ENCODE measurements around the gene SORCS2.

The SORCS2 gene

DNA sequence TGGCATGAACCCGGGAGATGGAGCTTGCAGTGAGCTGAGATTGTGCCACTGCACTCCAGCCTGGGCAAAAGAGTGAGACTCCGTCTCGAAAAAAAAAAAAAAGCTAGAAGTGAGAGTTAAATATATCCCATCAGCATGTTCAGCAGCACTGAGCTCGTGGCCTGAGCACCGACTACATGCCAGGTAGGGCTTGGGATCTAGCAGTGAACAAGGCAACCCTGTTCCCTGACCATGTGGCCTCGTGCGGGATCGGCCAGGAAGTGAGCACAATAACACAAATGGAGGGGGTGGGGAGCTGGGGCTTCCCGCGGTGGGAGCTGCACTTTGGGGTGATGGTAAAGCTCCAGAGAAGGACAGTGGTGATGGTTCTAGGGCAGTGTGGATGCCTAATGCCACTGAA, 436.1 kb downstream of the SORCS2 start:
- ATAC-seq = no peak

DNA sequence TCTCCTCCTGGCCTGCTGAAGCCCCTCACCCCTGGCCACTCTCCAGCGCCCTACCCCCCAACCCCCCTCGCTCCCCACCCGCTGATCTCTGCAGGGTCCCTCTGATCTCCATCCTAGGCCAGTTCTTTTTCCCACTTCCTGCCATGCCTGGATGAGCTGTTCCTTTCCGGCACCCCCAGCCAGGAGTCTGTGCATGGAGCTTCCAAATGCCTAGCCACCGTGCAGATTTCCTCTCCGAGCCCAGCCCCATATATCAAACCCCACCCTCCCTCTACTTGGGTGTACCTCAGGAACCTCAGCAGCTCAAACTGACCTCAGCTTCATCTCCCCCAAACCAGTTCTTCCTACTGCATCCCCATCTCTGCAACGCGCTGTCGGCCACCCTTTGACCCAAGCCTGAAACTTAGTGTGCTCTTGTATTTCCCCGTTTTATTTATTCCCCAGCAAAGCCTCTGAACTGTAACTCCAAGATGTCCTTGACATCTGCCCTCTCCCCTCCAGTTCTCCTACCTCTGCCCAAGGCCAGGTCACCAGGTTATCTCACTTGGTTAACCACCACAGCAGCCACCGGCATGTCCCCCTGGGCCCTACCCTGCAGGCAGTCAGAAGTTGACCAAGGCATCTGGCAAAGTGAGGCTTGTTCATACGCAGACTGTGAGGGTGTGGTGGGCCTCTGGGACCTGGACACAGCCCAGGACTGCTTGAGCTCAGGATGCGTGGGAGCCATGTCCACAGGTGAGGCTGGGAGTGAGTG, 437.3 kb downstream of the SORCS2 start:
- ATAC-seq = no peak

DNA sequence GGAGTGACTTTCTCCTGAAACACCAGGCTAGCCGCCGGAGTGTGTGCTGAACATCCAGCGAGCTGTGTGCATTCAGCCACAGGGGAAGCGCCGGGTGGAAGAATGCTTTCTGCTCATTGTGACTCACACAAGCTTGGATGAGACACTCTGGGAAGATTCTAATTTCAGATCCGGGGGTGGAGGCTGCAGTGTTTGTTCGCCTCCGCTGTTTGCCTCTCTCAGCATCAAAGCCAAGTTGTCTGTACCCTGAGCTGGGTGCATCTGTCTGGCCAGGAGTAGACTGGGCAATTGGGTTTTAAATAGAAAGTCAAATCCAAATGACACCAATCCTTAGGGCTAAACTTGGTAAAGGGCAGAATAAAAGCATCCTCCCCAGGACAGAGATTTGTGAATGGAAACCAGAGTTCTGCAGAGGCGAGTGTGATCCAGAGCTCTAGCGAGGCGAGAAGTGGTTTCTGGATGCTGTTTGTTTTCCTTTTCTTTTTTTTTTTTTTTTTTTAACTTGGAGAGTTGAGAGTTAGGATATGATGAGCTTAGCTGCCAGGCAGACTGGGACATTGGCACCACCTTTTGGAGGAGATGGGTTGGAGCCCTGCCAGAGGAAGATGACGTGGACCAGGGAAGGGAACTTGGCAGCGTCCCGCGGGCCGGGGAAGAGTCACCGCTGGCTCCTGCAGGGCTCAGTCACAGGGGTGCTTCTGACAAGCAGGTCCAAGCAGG, 438.4 kb downstream of the SORCS2 start:
- no peak for ATAC-seq

DNA sequence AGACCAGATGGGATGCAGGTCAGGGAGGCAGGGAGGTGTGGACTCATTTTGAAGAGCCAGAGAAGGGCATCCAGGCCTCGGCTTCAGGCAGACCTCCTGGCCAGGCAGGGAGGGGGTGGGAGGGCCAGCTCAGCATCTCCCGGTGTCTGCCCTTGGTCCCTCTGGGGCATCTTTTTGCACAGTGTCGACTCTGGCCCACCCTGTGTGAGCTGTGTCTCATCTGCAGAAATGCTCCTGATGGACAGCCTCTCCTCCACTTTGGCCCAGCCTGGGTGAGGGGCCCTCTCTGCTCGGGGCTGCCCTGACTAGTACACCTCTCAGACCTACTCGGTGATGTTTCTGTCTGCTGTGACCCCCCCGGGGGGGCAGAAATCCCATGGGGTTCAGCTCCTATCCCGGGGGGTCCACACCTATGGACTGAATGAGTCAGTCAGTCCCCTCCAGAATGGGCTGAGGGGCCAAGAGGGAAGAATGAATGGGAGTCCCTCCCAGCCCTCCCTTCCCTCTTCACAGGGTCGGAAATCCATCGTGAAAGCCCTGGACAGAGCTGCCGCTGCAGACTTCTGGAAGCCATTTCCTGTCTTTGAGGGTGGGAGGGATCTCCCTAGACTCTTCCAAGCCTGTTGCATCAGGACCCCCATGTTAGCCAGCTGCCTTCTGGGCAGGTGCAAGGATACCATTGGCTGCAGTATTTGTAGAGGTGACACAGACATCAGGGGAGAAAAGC, 439.1 kb downstream of the SORCS2 start:
- ATAC-seq = no peak

DNA sequence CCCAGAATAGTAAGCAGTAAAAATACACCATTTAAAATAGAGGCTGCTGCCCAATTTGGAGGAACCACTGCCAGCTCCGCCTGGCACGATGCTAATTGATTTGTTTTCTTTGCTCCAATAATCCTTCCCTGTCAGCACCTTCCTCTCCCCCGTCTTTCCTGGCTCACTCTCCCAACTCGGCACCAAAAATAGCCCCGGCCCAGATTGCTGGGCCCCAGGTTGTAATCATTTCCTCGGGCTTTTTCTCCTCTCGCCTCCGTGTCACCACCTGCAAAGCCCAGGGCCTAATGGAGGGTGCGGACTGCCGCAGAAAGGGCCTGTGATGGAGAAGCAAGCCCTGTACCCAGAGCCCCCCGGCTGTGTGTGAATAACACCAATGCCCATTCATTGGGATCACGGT, 440.0 kb downstream of the SORCS2 start:
- no peak for ATAC-seq

DNA sequence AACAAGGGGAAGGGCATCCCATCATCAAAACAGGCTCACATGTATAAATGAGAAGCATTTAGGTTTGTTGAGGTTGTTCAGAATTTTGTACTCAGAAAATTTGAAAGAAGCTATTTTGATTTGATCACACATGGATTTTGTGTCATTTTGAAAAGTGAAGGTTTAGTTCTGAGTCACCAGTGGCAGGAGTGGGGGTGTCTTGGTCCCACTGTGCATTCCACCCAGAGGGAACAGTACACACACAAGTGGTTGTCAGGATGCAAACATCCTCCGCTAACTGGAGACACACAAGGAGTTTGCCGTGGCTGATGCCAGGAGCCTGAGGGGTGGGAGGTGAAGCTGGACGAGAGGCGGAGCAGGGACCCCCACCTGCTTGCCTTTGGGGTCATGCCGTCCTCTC, 440.6 kb downstream of the SORCS2 start:
- ATAC-seq = no peak

DNA sequence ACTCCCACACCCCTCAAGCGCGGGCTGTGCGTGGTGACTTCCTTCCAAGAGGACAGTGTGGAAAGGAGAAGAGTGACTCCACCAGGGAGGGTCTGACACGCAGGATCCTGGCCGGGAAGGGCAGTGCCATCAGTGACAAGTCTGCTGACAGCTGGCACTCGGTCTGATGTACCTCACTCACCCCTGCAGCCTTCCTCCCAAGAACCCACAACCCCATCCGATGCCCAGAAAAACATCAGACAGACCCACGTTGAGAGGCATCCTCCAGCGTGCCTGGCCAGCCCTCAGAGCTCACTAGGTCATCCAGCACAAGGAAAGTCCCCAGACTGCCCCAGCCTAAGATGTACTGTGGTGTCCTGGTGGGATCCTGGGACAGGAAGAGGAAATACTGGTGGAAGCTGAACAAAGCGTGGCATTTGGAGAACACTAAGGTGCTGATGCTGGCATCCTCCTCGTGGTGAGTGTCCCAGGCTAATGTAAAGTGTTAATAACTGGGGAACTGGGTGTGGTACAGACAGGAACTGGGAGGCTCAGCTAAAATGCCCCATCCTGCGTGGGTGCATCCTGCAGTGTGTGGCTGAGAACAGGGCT, 442.4 kb downstream of the SORCS2 start:
- no peak for ATAC-seq

DNA sequence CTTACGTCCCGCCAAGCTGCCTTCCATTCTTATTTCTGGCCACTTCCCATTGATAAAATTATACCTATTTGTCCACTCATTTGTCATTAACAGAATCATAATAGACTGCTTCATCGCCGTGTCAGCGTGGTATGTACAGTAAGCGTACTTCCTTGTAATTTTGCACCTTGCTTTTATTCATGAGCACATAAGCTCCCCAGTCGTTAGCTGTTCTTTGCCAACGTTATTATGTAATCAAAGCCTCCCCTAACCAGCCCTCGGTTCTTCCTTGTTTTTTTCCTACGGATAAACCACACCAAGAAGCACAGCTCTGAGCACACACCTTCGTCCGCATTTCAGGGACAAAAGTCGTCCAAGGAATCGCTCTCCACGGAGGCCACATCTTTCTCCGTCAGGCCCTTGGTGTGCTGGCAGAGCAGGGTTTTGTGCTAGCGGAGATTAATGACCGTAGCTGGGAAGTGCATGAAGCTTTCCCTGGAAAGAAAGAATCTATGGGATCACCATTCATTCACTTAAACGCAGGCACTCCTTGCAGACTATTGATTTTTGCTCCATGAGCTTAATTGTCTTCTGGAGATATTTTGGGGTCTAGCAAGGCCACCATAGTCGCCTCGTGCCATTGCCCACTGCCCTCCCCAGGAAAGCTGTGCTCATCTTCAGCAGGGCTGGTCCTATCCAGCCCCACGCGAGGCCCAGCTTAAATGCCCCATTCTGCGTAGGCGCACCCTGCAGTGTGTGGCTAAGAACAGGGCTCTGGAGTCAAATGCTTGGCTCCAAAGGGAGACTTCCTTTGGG, 443.3 kb downstream of the SORCS2 start:
- no peak for ATAC-seq

DNA sequence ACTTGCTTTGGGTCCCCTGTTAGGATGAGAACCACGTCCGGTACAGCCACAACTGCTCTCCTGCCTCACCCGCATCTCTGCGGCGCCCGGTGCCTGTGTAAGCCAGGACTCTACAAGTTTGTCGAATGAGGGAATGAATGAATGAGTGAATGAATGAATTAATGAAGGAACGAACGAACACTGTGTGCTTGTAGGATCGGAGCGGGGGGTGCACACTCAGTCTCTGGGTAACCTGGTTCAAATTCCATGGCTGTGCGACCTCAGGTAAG, 443.8 kb downstream of the SORCS2 start:
- ATAC-seq = no peak

DNA sequence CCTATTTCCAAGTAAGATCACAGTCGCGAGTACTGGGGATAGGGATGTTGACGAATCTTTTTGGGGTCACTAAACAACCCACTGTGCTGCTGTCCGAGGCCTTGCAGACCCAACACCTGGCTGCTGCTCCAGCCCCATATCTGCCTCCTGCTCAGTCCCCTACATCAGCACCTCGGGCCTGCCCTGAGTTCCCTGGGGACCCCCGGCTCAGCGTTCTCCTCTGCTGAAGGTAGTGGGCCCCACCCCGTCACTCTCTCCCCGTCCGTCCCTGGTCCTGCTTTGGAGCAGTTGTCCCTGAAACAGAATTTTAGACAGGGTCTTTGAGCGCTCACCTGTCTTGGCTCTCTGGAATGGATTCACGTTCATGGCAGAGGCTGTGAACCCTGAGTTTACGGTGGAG, 444.8 kb downstream of the SORCS2 start:
- ATAC-seq = no peak

DNA sequence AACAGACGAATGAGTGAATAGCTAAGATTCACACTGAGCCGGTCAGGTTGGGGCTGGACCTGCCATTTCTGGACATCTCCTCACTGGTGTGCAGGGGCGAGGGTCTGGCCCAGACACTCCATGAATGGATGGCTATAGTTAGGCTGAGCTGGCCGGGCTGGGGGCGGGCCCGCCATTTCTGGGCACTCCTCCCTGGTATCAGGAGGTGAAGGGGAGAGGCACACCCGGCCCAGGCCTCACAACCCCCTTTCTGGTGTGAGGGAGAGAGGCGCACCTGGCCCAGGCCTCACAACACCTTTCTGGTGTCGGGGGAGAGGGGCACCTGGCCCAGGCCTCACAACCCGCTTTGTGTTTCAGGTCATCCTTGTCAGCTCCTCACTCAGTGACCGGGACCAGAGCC, 445.6 kb downstream of the SORCS2 start:
- no peak for ATAC-seq

DNA sequence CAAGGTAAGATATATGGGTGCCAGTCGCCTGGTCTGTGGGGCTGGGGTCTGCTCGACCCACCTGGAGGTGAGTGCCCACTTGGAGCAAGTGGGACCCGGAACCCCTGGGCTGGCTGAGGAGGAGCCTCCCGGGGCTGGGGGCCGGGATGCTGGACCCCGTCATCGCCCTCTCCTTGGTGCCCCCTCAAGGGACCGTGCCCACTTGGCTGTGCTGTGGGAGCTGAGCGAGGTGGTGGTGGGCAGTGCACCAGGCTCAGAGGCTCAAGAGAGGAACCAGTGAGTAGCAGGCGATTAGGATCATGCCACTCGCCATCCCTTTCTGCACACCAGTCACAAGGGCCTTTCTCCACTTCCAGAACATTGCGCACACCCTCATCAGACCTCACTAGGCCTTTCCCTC, 446.2 kb downstream of the SORCS2 start:
- no peak for ATAC-seq

DNA sequence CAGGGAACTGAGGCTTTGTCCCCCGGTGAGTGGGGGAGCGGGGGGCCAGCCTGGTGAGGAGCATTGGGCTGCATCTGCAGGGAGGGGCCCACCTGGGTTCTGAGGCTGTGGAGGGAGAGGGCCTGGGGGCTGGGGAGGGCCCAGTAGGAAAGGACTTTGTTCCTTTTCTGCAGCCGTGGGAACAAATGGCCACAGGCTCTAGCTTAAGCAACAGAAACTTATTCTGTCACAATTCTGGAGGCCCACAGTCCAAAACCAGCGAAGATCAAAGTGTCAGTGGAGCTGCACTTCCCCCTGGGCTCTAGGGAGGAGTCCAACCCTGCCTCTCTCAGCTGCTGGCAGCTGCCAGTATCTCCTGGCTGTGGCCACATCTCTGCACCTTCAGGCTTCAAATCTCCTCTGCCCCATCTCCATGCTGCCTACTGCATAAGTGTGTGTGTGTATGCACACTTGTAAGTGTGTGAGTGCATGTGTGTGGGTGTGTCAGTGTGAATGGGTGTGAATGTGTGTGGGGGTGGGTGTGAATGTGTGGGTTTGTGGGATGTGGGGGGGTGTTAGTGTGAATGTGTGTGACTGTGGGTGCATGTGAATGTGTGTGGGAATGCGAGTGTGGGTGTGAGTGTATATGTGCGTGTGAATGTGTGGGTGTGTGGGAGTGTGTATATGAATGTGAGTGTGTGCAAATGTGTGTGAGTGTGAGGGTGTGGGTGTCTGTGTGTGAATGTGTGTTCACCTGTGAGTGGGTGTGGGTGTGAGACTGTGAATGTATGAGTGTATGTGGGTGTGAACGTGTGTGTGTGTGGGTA, 446.8 kb downstream of the SORCS2 start:
- no peak for ATAC-seq

DNA sequence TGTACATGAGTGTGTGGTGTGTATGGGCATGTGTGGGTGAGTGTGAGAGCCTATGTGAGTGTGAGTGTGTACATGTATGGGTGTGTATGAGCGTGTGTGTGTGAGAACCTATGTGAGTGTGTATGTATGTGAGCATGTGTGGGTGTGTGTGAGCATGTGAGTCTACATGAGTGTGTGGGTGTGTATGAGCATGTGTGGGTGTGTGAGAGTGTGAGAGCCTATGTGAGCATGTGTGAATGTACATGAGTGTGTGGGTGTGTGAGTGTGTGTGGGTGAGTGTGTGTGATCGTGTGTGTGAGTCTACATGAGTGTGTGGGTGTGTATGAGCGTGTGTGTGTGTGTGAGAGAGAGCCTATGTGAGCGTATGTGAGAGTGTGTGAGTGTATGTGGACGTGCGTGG, 447.8 kb downstream of the SORCS2 start:
- no peak for ATAC-seq

DNA sequence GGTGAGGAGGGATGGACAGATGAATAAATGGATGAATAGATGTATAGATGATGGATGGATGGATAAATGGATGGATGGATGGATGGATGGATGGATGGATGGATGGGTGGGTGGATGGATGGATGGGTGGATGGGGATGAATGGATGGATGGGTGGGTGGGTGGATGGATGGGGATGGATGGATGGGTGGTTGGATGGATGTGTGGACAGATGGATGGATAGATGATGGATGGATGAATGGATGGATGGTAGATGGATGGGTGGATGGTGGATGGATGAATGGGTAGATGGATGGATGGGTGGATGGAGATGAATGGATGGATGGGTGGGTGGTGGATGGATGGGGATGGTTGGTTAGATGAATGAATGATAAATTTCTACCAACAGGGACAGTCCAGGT, 449.4 kb downstream of the SORCS2 start:
- no peak for ATAC-seq

DNA sequence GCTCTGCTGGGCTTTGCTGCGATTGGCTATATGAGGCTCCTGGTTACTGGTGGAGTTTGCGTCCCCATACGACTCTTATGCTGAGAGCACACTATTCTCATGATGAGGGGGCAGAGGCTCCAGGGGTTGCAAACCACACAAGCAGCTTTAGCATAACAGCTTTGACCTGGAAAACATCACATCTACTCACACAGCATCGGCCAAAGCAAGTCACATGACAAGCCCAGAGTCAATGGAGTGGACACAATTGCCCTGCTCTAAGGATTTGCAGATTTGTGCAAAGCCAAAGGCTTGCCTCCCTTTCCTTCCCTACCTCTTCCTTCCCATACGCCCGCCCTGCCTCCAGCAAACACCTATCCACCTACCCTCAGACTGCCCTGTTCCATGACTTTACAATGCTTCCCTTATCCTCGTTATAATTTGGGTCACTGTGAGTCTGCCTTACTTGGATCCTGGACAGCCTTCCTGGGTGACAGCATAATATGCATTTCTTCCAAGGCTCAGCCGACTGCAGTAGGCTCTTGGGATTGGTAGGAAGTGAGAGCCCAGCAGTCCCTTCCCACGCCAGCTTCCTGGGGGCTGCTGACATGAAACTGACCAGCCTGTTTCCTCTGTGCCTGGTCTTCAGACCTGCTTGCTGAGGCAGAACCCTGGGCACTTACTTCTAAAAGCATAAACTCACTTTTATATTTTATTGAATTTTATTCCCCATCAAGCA, 450.6 kb downstream of the SORCS2 start:
- no peak for ATAC-seq

DNA sequence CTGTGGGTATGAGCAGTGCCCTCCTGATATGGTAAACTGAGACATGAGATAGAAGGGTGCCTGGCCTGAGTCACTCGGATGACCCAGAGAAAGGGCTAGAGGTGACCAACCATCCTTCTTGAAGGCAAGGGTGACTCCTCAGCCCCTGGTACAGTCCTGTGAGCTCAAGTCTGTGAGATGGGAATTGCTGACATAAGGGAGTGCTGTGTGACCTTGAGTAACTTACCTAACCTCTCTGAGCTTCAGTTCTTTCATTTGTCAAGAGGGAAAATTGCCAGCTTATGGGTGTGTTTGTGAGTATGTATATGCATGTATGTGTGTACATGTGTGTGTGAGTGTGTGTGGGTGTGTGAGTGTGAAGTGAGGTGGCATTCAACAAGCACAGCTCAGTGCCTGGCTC, 452.8 kb downstream of the SORCS2 start:
- ATAC-seq = no peak

DNA sequence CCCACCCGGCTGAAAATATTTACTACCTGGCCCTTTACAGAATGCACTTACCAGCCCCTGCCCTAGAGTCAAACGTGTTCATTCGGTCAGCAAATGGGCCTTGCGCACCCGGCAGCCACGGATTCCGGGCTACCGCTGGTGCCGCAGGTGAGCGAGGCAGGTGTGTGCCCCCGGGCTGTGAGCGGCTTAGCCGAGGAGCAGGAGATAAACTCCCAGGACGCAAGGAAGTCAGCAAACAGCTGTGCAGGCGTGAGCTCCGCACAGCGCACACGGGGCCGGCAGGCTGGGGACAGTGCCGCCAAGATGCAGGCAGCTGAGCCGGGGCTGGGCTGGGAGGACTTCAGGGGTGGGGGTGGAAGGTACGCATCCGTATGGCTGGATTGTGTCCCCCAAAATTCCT, 453.6 kb downstream of the SORCS2 start:
- ATAC-seq = no peak

DNA sequence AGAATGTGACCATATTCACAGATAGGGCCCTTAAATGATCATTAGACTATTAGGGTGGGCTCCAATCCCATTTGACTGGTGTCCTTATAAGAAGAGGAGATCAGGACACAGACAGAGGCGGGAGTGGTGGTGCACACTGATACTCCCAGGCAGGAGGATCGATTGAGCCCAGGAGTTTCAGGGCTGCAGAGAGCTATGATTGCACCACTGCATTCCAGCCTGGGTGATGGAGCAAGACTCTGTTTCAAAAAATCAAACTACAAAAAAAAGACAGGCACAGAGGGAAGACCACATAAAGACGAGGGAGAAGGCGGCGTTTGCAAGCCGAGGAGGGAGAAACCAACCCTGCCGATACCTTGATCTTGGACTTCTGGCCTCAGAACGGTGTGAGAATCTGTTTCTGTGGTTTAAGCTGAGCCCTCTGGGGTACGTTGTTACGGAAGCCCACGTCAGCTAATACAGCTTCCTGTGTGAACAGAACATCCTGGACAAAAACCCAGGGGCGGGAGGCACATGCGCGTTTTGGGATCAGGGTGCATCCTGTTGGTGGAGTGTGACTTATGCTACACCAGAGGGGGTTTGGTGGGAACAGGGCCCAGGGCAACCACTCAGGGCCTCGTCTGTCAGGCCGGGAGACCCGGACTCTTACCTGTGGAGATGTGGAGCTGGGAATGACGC, 454.2 kb downstream of the SORCS2 start:
- no peak for ATAC-seq

DNA sequence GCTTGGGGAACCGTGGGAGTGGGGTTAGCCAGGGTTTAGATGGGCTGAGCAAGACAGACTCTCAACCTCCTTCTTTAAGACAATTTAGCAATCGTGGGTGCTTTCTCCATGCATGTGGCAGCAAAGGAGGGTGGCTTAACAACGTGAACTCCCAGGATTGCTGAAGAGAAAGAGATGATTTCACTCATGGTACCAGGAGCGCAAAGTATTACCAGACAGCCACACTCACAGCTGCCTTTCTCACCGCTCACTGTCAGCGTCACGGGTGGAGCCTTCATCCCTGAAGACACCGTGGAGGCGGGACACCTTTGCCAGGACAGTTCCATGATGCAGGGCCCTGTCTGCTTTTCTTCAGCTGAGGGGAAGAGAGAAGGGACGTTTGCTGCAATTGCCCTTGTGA, 454.8 kb downstream of the SORCS2 start:
- no peak for ATAC-seq
